OCI-LY3 (cell line): ENCODE results near the gene PLEKHS1.
"Not testable (repeated sequence)": the region's sequence is repeated elsewhere in the genome, so short reads cannot be mapped to it uniquely, and the experiment has no call there.

ENCODE experiments used
- H2AFZ ChIP-seq: fragments of 200-600, 300-600 bp; shearing (Covaris generic); 2 replicates; pipeline ENCODE4 v1.6.0; 2014; ENCODE audit warnings: antibody characterized with exemption, low read depth, low read length
- H3K27ac ChIP-seq: fragments of 200-600, 300-600 bp; sonication (generic); 2 replicates; pipeline ENCODE4 v1.5.1; 2014; ENCODE audit warnings: mild to moderate bottlenecking, low read length, moderate library complexity, mixed read lengths
- H3K27me3 ChIP-seq: fragments of 200-600, 300-600 bp; sonication (generic); 2 replicates; pipeline ENCODE4 v1.6.1; 2014; ENCODE audit warnings: low read depth, low read length, mixed read lengths
- H3K36me3 ChIP-seq: fragments of 200-600, 300-600 bp; sonication (generic); replicated peaks from 2 replicates; pipeline ENCODE3; 2014; ENCODE audit warnings: low read depth, low read length, mixed read lengths
- H3K4me1 ChIP-seq: fragments of 300-600, 200-600 bp; sonication (generic); 2 replicates; pipeline ENCODE4 v1.6.1; 2014; ENCODE audit warnings: low read length, mixed read lengths
- H3K4me2 ChIP-seq: fragments of 200-600, 300-600 bp; sonication (generic); 2 replicates; pipeline ENCODE4 v1.6.1; 2014; ENCODE audit warnings: low read length, mixed read lengths
- H3K4me3 ChIP-seq: fragments of 300-600, 200-600 bp; sonication (generic); 2 replicates; pipeline ENCODE4 v1.5.1; 2014; ENCODE audit warnings: antibody characterized with exemption, mild to moderate bottlenecking, low read length, moderate library complexity
- H3K79me2 ChIP-seq: fragments of 300-600, 200-600 bp; shearing (Covaris generic); 2 replicates; pipeline ENCODE4 v1.6.1; 2014; ENCODE audit warnings: mild to moderate bottlenecking, low read length, mixed read lengths
- H3K9ac ChIP-seq: fragments of 300-600, 200-600 bp; shearing (Covaris generic); 2 replicates; pipeline ENCODE4 v1.6.0; 2014; ENCODE audit warnings: mild to moderate bottlenecking, low read length, moderate library complexity
- H3K9me3 ChIP-seq: fragments of 200-600, 300-600 bp; shearing (Covaris generic); 2 replicates; pipeline ENCODE4 v1.6.1; 2014; ENCODE audit warnings: low read length, mixed read lengths; ENCODE audit not compliant: insufficient read depth
- H4K20me1 ChIP-seq: fragments of 200-600, 300-600 bp; sonication (generic); 2 replicates; pipeline ENCODE4 v1.6.1; 2016; ENCODE audit warnings: low read length, mixed read lengths; ENCODE audit not compliant: insufficient read depth
- EZH2phosphoT487 ChIP-seq: fragments of 200-600 bp; shearing (Covaris generic); IDR thresholded peaks from 2 replicates; pipeline ENCODE4 v1.6.1; 2018; ENCODE audit warnings: antibody characterized with exemption, mixed run types, low read depth
- TF ChIP-seq, protein P1 (sequence below): fragments of 200-600, 300-600 bp; sonication (generic); IDR thresholded peaks from 2 replicates; pipeline ENCODE4 v1.5.1; 2014; ENCODE audit warnings: antibody characterized with exemption, low read length, low read depth

Gene PLEKHS1

GRCh38 chr10:113765910-113766309 is 14.4 kb downstream of the PLEKHS1 start:
- Histone ChIP-seq H3K9me3 (no peaks in the 10 kb centered on the region), H3K79me2 (no peaks in the 10 kb centered on the region), H3K4me2 (no peak overlapping the region), H3K4me3 (no peak overlapping the region), H4K20me1 (no peaks in the 10 kb centered on the region), H2AFZ (no peak overlapping the region), H3K27me3 (peaks cover 15% of the 10 kb centered on the region), H3K36me3 (no peaks in the 10 kb centered on the region), H3K9ac (no peak overlapping the region), H3K4me1 (0 out of 2 replicates have a peak, but pooled peaks cover 7% of the 10 kb centered on the region), H3K27ac (no peak overlapping the region)
- no peak for TF ChIP-seq EZH2phosphoT487
- TF ChIP-seq, protein P1, sequence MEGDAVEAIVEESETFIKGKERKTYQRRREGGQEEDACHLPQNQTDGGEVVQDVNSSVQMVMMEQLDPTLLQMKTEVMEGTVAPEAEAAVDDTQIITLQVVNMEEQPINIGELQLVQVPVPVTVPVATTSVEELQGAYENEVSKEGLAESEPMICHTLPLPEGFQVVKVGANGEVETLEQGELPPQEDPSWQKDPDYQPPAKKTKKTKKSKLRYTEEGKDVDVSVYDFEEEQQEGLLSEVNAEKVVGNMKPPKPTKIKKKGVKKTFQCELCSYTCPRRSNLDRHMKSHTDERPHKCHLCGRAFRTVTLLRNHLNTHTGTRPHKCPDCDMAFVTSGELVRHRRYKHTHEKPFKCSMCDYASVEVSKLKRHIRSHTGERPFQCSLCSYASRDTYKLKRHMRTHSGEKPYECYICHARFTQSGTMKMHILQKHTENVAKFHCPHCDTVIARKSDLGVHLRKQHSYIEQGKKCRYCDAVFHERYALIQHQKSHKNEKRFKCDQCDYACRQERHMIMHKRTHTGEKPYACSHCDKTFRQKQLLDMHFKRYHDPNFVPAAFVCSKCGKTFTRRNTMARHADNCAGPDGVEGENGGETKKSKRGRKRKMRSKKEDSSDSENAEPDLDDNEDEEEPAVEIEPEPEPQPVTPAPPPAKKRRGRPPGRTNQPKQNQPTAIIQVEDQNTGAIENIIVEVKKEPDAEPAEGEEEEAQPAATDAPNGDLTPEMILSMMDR, result no peak

DNA sequence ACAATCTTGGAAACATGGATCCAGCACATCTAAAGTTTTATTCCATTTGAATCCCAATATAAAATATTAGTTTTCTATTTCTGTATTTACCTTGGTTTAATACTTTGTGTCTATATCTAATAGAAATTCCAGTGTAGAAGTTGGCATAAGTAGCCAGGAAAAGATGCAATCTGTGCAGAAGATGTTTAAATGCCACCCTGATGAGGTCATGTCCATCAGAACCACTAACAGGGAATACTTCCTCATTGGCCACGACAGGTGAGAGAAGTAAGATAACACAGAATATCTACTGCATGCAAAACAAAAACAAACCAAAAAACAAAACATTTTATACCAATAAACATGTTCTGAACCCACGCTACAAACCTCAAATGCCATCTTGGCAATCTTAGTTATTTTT is 15.7 kb downstream of the PLEKHS1 start:
- no peaks in the 10 kb centered on the region for H4K20me1 ChIP-seq
- no peak overlapping the region for H3K9ac ChIP-seq
- H3K4me3 ChIP-seq, result no peak overlapping the region
- H3K27me3 ChIP-seq, result peaks cover 16% of the 10 kb centered on the region
- TF ChIP-seq, protein P1, result no peak
- no peak for TF ChIP-seq EZH2phosphoT487
- H3K79me2 ChIP-seq, result no peaks in the 10 kb centered on the region
- H2AFZ ChIP-seq, result no peak overlapping the region
- no peaks in the 10 kb centered on the region for H3K36me3 ChIP-seq
- H3K27ac ChIP-seq, result no peak overlapping the region
- H3K4me2 ChIP-seq, result no peak overlapping the region
- H3K4me1 ChIP-seq, result 0 out of 2 replicates have a peak, but pooled peaks cover 7% of the 10 kb centered on the region
- no peaks in the 10 kb centered on the region for H3K9me3 ChIP-seq

DNA sequence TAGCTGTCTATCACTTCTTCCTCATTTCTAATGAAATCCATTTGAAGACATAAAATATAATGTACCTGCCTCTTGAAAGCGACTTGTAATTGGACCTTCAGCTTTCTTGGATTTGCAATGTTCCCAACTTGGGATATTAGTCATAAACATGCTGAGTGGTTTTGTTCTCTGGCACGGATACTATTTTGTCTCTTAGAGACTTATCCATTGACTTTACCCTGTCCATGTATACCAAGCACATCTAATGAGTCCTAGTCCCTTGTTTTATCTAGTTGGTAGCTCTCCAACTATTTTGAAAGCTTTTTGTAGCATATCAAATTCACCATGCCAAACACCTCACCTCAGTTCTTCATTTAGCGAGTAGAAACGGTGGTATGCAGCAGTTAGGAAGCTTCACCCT is 18.9 kb downstream of the PLEKHS1 start:
- H2AFZ ChIP-seq, result no peak overlapping the region
- H3K9me3 ChIP-seq, result no peaks in the 10 kb centered on the region
- no peaks in the 10 kb centered on the region for H4K20me1 ChIP-seq
- 0 out of 2 replicates have a peak, but pooled peaks cover 7% of the 10 kb centered on the region for H3K4me1 ChIP-seq
- H3K4me2 ChIP-seq, result no peak overlapping the region
- no peak overlapping the region for H3K27ac ChIP-seq
- no peaks in the 10 kb centered on the region for H3K36me3 ChIP-seq
- H3K27me3 ChIP-seq, result peaks cover 19% of the 10 kb centered on the region
- no peak overlapping the region for H3K9ac ChIP-seq
- TF ChIP-seq, protein P1, result no peak
- TF ChIP-seq EZH2phosphoT487, result no peak
- H3K4me3 ChIP-seq, result no peak overlapping the region
- H3K79me2 ChIP-seq, result no peaks in the 10 kb centered on the region

DNA sequence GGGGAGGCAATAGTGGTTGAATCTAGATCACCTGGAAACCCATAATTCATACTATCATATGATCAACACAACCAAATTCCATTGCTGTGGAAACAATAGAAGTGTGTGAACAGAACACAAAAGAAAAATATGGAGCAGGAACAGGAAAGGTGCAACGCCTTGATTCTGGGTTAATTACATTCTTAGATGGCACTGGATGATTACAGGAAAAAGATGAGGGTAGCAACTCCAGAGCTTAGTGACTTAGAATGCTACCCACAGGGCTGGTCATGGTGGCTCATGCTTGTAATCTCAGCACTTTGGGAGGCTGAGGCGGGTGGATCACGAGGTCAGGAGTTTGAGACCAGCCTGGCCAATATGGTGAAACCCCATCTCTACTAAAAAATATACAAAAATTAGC is 19.6 kb downstream of the PLEKHS1 start:
- not testable (repeated sequence) for H3K9me3 ChIP-seq, H3K27ac ChIP-seq, H3K4me2 ChIP-seq, H3K9ac ChIP-seq, H4K20me1 ChIP-seq, H3K4me1 ChIP-seq, H3K79me2 ChIP-seq, H2AFZ ChIP-seq, H3K36me3 ChIP-seq, H3K4me3 ChIP-seq
- peaks cover 16% of the 10 kb centered on the region for H3K27me3 ChIP-seq
